ENCODE results near the gene OR4D1.

OR4D1 gene

GRCh38 chr17:58195518-58196123, 47.4 kb downstream of the OR4D1 start:
- DNase-seq, result no peak

- no peak for DNase-seq
Measured at GRCh38 chr17:58196610-58197009, 48.4 kb downstream of the OR4D1 start.

- DNase-seq, result peak; percentile 43
Measured at GRCh38 chr17:58200024-58200633, 51.9 kb downstream of the OR4D1 start.

- no peak for DNase-seq
Measured at GRCh38 chr17:58202859-58203258, 54.7 kb downstream of the OR4D1 start.

- DNase-seq, result no peak
Measured at GRCh38 chr17:58204796-58205195, 56.6 kb downstream of the OR4D1 start.

- no peak for DNase-seq
Measured at GRCh38 chr17:58205936-58206335, 57.8 kb downstream of the OR4D1 start.

- DNase-seq, result no peak
Measured at GRCh38 chr17:58207451-58207850, 59.3 kb downstream of the OR4D1 start.

GRCh38 chr17:58208344-58208743, 60.2 kb downstream of the OR4D1 start:
- no peak for DNase-seq
